ENCODE data around the gene MARCHF5. TPM values are rescaled to one million over a fixed set of nuclear protein-coding genes. Genes with fewer than 3 reads are reported as not detected.

MARCHF5 gene
- total RNA-seq, 1 experiment from 2014 or later, result 17.6 TPM

DNA sequence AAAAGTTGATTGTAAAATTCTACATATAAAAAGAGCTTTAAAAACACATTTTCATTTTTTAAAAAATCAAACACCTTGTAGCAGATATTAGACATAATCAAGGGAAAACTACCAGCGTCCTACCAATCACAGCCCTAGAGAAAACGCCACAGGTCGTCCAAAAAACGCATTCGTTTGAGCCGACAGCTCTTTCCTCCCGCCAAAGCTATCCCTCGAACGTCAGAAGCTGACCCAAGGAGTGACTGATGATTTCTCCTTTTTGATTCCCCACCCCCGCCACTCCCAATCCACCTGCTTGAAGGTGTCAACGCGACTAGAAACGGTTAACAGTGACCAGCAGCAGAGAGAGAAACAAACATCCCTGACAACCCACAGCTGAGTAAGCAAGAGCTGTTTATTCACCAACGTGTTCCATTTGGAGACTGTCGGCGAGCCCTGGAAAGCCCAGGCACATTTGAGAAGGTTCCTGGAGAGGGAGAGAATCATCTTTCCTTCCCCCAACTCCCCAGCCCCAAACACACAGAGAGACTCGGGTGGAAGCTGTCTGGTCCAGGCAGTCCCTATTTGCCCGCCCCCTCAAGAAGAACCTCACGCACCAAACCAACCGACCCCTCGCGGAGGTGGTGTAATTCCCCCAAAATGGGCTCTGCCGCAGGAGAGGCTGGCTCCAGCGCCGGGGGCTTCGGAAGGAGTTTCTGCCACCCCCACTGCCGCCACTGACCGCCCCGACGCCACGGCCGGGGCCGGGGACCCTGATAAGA is 711 bp upstream of the MARCHF5 start:
- peaks cover 6 to 18% (median 10%) of the 10 kb centered on the region in 3 experiments; a peak in 6 of 7 replicates for H3K36me3 Mint-ChIP-seq (ENCODE audit: insufficient read depth in 1 of 3, low read depth in 3 of 3)
- Histone ChIP-seq H3K27me3 (ENCODE audit: insufficient read depth, low read length) (no peaks in the 10 kb centered on the region), H3T11ph (ENCODE audit: low read length) (no peak overlapping the region), H4K8ac (replicated peaks; ENCODE audit: insufficient read length, low read depth, low read length) (no peak overlapping the region), H3K4me1 (ENCODE audit: insufficient read depth, low read length) (no peaks in the 10 kb centered on the region), H2AFZ (ENCODE audit: low read length) (peak overlapping the region; percentile 40), H4K5ac (ENCODE audit: insufficient read length, low read depth, low read length) (no peak overlapping the region), H4K91ac (ENCODE audit: insufficient read length, low read depth, low read length) (no peak overlapping the region), H3K79me2 (ENCODE audit: insufficient read depth, low read length) (peaks cover 23% of the 10 kb centered on the region; the same call in 1 of the 2 replicates), H4K20me1 (ENCODE audit: control insufficient read depth, insufficient read depth, insufficient read length) (no peaks in the 10 kb centered on the region), H3K23ac (ENCODE audit: insufficient read length, low read depth, low read length) (no peak overlapping the region), H2BK20ac (ENCODE audit: low read depth, low read length, poor library complexity, severe bottlenecking) (no peak overlapping the region), H3K9ac (ENCODE audit: extremely low read depth, insufficient read length, low read length) (peak overlapping the region; percentile 20), H3K9me3 (ENCODE audit: control insufficient read depth, low read depth, low read length) (no peaks in the 10 kb centered on the region), H2BK12ac (ENCODE audit: insufficient read length, low read depth, low read length) (no peak overlapping the region), H3K4ac (ENCODE audit: low read depth, low read length) (no peak overlapping the region), H2AK5ac (ENCODE audit: insufficient read length, low read length) (no peak overlapping the region), H3K14ac (ENCODE audit: insufficient read depth, low read length) (no peak overlapping the region), H3K79me1 (ENCODE audit: insufficient read depth, low read depth, low read length, poor library complexity, severe bottlenecking) (peaks cover 3% of the 10 kb centered on the region), H3K23me2 (ENCODE audit: insufficient read length, low read depth, low read length, poor library complexity, severe bottlenecking) (peaks cover 9% of the 10 kb centered on the region), H2BK15ac (ENCODE audit: low read depth, low read length) (no peak overlapping the region), H3K56ac (ENCODE audit: insufficient read length, low read depth, low read length) (no peak overlapping the region), H3K4me2 (ENCODE audit: insufficient read depth, insufficient read length, low read length) (peak overlapping the region; percentile 96), H3K27ac (ENCODE audit: insufficient read length, low read depth, low read length) (no peak overlapping the region), H2BK120ac (ENCODE audit: low read depth, low read length, poor library complexity, severe bottlenecking) (no peak overlapping the region), H2BK5ac (ENCODE audit: insufficient read length, low read length) (no peak overlapping the region), H3K18ac (ENCODE audit: insufficient read length, low read depth, low read length) (no peak overlapping the region)
- H3K9me3 Mint-ChIP-seq, result peaks cover 0 to 3% of the 10 kb centered on the region in 2 experiments; a peak in 1 of 5 replicates
- TF ChIP-seq, protein P1, sequence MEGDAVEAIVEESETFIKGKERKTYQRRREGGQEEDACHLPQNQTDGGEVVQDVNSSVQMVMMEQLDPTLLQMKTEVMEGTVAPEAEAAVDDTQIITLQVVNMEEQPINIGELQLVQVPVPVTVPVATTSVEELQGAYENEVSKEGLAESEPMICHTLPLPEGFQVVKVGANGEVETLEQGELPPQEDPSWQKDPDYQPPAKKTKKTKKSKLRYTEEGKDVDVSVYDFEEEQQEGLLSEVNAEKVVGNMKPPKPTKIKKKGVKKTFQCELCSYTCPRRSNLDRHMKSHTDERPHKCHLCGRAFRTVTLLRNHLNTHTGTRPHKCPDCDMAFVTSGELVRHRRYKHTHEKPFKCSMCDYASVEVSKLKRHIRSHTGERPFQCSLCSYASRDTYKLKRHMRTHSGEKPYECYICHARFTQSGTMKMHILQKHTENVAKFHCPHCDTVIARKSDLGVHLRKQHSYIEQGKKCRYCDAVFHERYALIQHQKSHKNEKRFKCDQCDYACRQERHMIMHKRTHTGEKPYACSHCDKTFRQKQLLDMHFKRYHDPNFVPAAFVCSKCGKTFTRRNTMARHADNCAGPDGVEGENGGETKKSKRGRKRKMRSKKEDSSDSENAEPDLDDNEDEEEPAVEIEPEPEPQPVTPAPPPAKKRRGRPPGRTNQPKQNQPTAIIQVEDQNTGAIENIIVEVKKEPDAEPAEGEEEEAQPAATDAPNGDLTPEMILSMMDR (conservative IDR thresholded peaks at IDR 0.05), result no peak
- H3K4me3 Mint-ChIP-seq, result peak overlapping the region; percentile 80 to 94
- no peak for DNase-seq
- WGBS (ENCODE audit: extremely low coverage, insufficient read length, low lambda C conversion rate), result no CpG with 5 or more reads among the region's 33 CpGs
- H3K27ac Mint-ChIP-seq, result peak overlapping the region in 1 of 3 experiments; percentile 30; a peak in 2 of 7 replicates
- no peaks in the 10 kb centered on the region for H3K27me3 Mint-ChIP-seq (ENCODE audit: low read depth)
- H3K4me1 Mint-ChIP-seq, result peaks cover 12 to 15% of the 10 kb centered on the region in 2 experiments

Data from H9 (cell line).